ENCODE data around the gene TMEM50B.

- TF ChIP-seq CTCF (conservative IDR thresholded peaks at IDR 0.05; ENCODE audit: low read length) (no peak), EZH2phosphoT487 (IDR thresholded peaks at IDR 0.05; ENCODE audit: borderline replicate concordance) (no peak)
Observed at GRCh38 chr21:33478182-33478581, 1.6 kb downstream of the TMEM50B start.

Measured in Loucy (cell line).